OCI-LY7 (cell line): ENCODE data around the gene EMCN.

Source experiments
- EZH2phosphoT487 ChIP-seq: fragments of 200-600 bp; sonication (generic); IDR thresholded peaks from 2 replicates; pipeline ENCODE4 v1.6.1; 2018; ENCODE audit warnings: low read depth, borderline replicate concordance, mild to moderate bottlenecking, mixed run types, antibody characterized with exemption, low read length, moderate library complexity, mixed read lengths
- TF ChIP-seq, protein P1 (sequence below): fragments of 200-600 bp; sonication (generic); conservative IDR thresholded peaks from 2 replicates; pipeline ENCODE4 v1.5.1; 2014; ENCODE audit warnings: mild to moderate bottlenecking, antibody characterized with exemption, low read length, moderate library complexity, mixed read lengths

DNA sequence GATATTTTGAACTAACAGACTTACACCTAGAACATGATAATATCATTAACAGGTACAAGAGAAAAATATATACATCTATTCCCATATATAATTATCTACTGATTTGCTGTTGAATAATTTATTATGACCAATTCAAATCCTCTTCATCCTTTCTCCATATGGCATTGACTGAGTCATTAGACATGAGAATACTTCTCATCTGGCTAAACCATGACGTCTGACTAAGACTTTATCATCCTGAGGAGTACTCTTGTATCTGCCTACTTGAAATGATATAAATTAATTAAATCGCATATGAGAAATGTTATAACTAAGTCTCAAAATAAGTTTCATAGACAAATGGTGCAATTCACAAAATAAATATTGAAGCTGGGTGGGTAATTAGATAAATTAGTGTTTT, 67.4 kb downstream of the EMCN start:
- TF ChIP-seq EZH2phosphoT487, result no peak
- TF ChIP-seq, protein P1, sequence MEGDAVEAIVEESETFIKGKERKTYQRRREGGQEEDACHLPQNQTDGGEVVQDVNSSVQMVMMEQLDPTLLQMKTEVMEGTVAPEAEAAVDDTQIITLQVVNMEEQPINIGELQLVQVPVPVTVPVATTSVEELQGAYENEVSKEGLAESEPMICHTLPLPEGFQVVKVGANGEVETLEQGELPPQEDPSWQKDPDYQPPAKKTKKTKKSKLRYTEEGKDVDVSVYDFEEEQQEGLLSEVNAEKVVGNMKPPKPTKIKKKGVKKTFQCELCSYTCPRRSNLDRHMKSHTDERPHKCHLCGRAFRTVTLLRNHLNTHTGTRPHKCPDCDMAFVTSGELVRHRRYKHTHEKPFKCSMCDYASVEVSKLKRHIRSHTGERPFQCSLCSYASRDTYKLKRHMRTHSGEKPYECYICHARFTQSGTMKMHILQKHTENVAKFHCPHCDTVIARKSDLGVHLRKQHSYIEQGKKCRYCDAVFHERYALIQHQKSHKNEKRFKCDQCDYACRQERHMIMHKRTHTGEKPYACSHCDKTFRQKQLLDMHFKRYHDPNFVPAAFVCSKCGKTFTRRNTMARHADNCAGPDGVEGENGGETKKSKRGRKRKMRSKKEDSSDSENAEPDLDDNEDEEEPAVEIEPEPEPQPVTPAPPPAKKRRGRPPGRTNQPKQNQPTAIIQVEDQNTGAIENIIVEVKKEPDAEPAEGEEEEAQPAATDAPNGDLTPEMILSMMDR, result no peak
